Nephron progenitor cell (in vitro differentiated cells): ENCODE measurements around the gene HIVEP3.

Source experiments
- DNase-seq: peaks from one replicate; pipeline ENCODE4 v3.0.0; 2021
- H3K27ac Mint-ChIP-seq: 2 replicates; pipeline ENCODE4 v1.8.0; 2021; ENCODE audit warnings: mild to moderate bottlenecking, moderate library complexity, mixed read lengths
- H3K27me3 Mint-ChIP-seq: 2 replicates; pipeline ENCODE4 v1.8.0; 2021; ENCODE audit warnings: mild to moderate bottlenecking, low read depth, mixed read lengths; ENCODE audit not compliant: poor library complexity
- H3K36me3 Mint-ChIP-seq: 2 replicates; pipeline ENCODE4 v1.8.0; 2021; ENCODE audit warnings: low read depth, mixed read lengths
- H3K4me1 Mint-ChIP-seq: 2 replicates; pipeline ENCODE4 v1.8.0; 2021; ENCODE audit warnings: mixed read lengths
- H3K4me3 Mint-ChIP-seq: 2 replicates; pipeline ENCODE4 v1.8.0; 2021; ENCODE audit warnings: mild to moderate bottlenecking, moderate library complexity, mixed read lengths
- H3K9me3 Mint-ChIP-seq: 2 replicates; pipeline ENCODE4 v1.8.0; 2021; ENCODE audit warnings: mild to moderate bottlenecking, moderate library complexity, mixed read lengths
- TF ChIP-seq, protein P1 (sequence below): fragments of 200-600 bp; sonication (generic); IDR thresholded peaks from 2 replicates; pipeline ENCODE4 v1.5.0; 2021; ENCODE audit warnings: antibody characterized with exemption

HIVEP3 gene

DNA sequence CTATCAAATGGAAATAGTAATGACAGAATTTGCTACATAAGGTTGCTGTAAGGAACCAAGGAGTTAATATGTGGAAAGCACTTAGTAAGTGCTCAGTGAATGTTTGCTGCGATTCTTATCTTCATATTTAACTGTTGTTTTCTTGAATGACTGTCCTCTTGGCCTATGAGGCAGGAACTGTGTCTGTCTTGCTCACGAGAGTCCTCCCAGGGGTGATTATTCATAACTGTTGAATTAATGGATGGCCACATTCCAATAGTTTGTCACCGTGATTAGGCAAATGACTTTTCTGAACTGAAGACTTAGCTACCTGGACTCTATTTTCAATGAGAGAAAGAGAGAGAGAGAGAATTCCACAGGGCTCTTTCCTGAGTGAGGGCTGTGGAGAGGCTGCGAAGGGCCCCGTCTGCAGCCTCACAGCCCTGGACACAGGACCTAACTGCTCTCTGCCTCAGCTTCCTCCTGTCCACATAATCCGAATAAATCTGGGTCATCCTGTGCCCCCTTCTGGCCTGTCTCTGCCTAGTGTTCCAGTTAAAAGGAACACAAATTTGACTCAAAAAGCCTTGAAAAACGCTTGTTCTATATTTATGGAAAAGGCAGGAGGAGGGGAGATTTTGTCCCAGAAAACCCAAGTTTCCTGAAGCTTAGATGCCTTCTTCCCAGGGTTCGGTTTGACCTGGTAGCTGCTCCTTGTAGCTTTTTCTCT lies 442.7 kb downstream of the HIVEP3 start:
- Mint-ChIP-seq H3K9me3 (no peaks in the 10 kb centered on the region), H3K4me1 (peaks cover 49% of the 10 kb centered on the region)

DNA sequence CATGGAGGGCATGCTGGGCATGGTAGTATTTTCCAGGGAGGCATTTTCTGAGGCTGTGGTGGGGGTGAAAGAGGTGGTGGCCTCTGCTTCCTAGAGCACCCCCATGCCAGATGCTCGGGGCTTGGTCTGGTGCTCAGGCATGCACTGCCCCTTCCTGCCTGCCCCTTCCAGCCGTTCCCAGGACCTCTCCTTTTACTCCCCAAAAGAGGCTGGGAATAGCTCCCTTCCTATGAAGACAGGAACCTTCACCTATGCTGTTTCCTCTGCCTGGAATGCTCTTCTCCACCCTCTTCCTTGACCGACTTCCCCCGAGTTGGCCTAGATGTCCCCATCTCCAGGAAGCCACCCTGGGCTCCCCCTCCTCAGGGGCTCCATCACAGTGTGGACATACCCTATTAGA lies 443.4 kb downstream of the HIVEP3 start:
- Mint-ChIP-seq H3K4me1 (peaks cover 54% of the 10 kb centered on the region), H3K27me3 (peaks cover 16% of the 10 kb centered on the region), H3K4me3 (no peak overlapping the region), H3K36me3 (no peaks in the 10 kb centered on the region), H3K27ac (peak overlapping the region; percentile 92), H3K9me3 (no peaks in the 10 kb centered on the region)
- TF ChIP-seq, protein P1, sequence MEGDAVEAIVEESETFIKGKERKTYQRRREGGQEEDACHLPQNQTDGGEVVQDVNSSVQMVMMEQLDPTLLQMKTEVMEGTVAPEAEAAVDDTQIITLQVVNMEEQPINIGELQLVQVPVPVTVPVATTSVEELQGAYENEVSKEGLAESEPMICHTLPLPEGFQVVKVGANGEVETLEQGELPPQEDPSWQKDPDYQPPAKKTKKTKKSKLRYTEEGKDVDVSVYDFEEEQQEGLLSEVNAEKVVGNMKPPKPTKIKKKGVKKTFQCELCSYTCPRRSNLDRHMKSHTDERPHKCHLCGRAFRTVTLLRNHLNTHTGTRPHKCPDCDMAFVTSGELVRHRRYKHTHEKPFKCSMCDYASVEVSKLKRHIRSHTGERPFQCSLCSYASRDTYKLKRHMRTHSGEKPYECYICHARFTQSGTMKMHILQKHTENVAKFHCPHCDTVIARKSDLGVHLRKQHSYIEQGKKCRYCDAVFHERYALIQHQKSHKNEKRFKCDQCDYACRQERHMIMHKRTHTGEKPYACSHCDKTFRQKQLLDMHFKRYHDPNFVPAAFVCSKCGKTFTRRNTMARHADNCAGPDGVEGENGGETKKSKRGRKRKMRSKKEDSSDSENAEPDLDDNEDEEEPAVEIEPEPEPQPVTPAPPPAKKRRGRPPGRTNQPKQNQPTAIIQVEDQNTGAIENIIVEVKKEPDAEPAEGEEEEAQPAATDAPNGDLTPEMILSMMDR, result no peak
- DNase-seq, result no peak

More for the DNA sequence above, 442.7 kb downstream of the HIVEP3 start:
- peaks cover 16% of the 10 kb centered on the region for H3K27me3 Mint-ChIP-seq
- no peak for DNase-seq
- H3K4me3 Mint-ChIP-seq, result no peak overlapping the region
- H3K27ac Mint-ChIP-seq, result no peak overlapping the region
- TF ChIP-seq, protein P1, result no peak
- no peaks in the 10 kb centered on the region for H3K36me3 Mint-ChIP-seq

DNA sequence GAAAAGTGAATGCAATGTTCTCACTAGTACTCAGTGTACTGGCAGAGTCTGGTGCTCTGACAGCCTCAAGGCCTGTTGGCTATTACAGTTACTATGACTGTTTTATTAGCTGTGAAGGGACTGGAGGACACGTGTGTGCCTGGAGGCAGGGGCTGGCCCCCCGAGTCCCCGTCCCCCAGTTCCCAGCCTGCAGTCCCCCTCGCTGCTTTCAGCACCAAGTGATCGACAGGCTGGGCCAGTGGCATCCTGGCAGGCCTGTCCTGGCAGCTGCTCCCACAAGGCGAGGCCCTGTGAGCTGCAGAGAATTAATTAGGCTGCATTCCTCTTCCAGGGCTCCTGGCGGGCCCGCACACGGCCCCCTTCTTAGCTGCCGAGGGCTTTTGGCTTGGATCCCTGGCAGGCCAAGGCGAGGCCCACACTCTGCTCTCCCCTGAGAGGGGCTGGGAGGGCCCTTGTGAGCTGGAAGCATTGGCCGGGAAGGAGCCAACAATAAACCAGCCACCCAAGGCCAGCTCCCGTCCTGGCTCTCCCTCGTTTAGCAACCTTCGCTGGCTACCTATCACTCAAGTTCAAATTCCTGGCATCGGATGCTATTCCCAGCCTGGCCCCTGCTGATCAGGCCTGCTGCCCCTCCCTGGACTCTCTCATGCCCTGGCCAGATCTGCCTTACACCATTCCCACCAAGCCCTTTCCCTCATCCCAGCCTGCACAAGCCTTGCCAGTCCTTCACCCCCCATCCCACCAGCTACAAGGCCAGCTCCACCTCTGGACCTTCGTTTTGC lies 444.0 kb downstream of the HIVEP3 start:
- Mint-ChIP-seq H3K4me1 (peaks cover 55% of the 10 kb centered on the region), H3K27me3 (peaks cover 16% of the 10 kb centered on the region), H3K27ac (no peak overlapping the region), H3K9me3 (no peaks in the 10 kb centered on the region), H3K36me3 (no peaks in the 10 kb centered on the region), H3K4me3 (no peak overlapping the region)
- TF ChIP-seq, protein P1, result no peak
- no peak for DNase-seq

DNA sequence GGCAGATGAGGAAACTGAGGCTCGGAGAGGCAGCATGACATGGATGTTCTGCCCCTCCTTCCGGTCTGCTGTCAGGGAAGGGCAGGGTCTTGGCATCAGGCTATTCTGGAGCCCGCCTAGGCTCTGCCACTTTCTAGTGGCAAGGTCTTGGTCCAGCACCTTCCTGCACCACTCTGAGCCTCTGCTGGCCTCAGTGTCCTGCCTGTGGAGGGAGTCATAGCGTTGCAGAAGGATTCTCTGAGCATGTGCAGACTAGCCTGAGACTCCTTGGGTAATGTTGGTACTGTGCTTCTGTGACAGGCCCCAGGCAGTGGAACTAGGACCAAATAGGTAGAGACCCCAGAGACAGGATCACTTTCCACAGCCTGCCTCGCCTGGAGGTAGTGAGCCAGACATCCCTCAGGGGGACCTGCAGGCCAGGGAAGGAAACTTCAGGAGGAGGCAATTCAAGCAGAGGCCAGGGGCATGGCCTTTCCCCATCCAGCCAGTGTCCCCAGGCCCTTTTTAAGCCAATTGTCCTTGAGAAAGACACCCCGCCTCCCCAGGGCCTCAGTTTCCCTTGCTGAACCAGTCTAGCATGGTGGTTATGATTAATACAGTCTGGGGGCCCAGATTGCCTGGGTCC lies 444.9 kb downstream of the HIVEP3 start:
- Mint-ChIP-seq H3K4me3 (no peak overlapping the region), H3K27ac (no peak overlapping the region), H3K27me3 (peaks cover 10% of the 10 kb centered on the region), H3K4me1 (peaks cover 56% of the 10 kb centered on the region), H3K9me3 (no peaks in the 10 kb centered on the region), H3K36me3 (no peaks in the 10 kb centered on the region)
- DNase-seq, result no peak
- TF ChIP-seq, protein P1, result no peak

DNA sequence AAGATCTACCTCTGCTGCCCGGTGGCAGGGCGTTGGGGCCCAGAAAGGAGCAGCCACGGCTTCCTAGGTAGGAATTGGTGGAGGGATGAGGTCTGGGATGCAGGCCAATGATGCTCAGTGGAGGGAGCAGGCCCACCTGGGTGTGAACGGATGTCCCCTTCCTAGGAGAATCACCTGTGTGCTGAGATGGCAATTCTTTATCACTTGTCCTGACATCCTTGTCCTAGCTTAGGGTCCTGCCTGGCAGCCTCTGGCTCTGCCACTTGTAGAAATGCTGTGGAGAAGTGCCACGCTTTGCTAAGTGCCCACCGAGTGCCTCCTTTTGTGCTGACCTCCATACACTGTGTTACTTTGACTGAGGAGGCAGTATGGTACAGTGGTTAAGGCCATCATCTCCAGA lies 447.1 kb downstream of the HIVEP3 start:
- DNase-seq, result no peak
- H3K27me3 Mint-ChIP-seq, result peaks cover 9% of the 10 kb centered on the region
- H3K4me3 Mint-ChIP-seq, result no peak overlapping the region
- H3K4me1 Mint-ChIP-seq, result peaks cover 60% of the 10 kb centered on the region
- no peaks in the 10 kb centered on the region for H3K9me3 Mint-ChIP-seq
- TF ChIP-seq, protein P1, result no peak
- no peaks in the 10 kb centered on the region for H3K36me3 Mint-ChIP-seq
- no peak overlapping the region for H3K27ac Mint-ChIP-seq
